ENCODE results near the gene TFF1.

Gene TFF1

GRCh38 chr21:42393443-42393950 is 27.2 kb upstream of the TFF1 start:
- no peak for DNase-seq (ENCODE audit: low spot score)
- TF ChIP-seq CTCF (IDR thresholded peaks at IDR 0.05; ENCODE audit: borderline replicate concordance, control extremely low read depth, extremely low read depth, insufficient read depth, missing control alignments), result no peak
- in situ Hi-C loops (cut with MboI; ENCODE audit: low sequenced_read_pairs, unreplicated experiment), result no loop called here

- DNase-seq (ENCODE audit: low spot score), result no peak
- in situ Hi-C loops (cut with MboI; ENCODE audit: low sequenced_read_pairs, unreplicated experiment), result no loop called here
- no peak for TF ChIP-seq CTCF (IDR thresholded peaks at IDR 0.05; ENCODE audit: borderline replicate concordance, control extremely low read depth, extremely low read depth, insufficient read depth, missing control alignments)
Observed at GRCh38 chr21:42392731-42393442, 26.6 kb upstream of the TFF1 start.

- no peak for DNase-seq (ENCODE audit: low spot score)
- in situ Hi-C loops (cut with MboI; ENCODE audit: low sequenced_read_pairs, unreplicated experiment), result no loop called here
- TF ChIP-seq CTCF (IDR thresholded peaks at IDR 0.05; ENCODE audit: borderline replicate concordance, control extremely low read depth, extremely low read depth, insufficient read depth, missing control alignments), result no peak
Observed at GRCh38 chr21:42391297-42391696, 25.0 kb upstream of the TFF1 start.

- no peak for DNase-seq (ENCODE audit: low spot score)
- in situ Hi-C loops (cut with MboI; ENCODE audit: low sequenced_read_pairs, unreplicated experiment), result no loop called here
- TF ChIP-seq CTCF (IDR thresholded peaks at IDR 0.05; ENCODE audit: borderline replicate concordance, control extremely low read depth, extremely low read depth, insufficient read depth, missing control alignments), result no peak
Observed at GRCh38 chr21:42390696-42391095, 24.4 kb upstream of the TFF1 start.

- no peak for TF ChIP-seq CTCF (IDR thresholded peaks at IDR 0.05; ENCODE audit: borderline replicate concordance, control extremely low read depth, extremely low read depth, insufficient read depth, missing control alignments)
- in situ Hi-C loops (cut with MboI; ENCODE audit: low sequenced_read_pairs, unreplicated experiment), result no loop called here
- no peak for DNase-seq (ENCODE audit: low spot score)
Observed at GRCh38 chr21:42390193-42390592, 23.9 kb upstream of the TFF1 start.

GRCh38 chr21:42389449-42389835 is 23.1 kb upstream of the TFF1 start:
- DNase-seq (ENCODE audit: low spot score), result no peak
- in situ Hi-C loops (cut with MboI; ENCODE audit: low sequenced_read_pairs, unreplicated experiment), result no loop called here
- TF ChIP-seq CTCF (IDR thresholded peaks at IDR 0.05; ENCODE audit: borderline replicate concordance, control extremely low read depth, extremely low read depth, insufficient read depth, missing control alignments), result no peak
